Naive thymus-derived CD4-positive, alpha-beta T cell (primary cell): ENCODE data around the gene BCR. TPM values are rescaled to one million over a fixed set of nuclear protein-coding genes. Genes with fewer than 3 reads are reported as not detected.

ENCODE experiments used
- ATAC-seq: fragments of 150-1000 bp; cut with Tn5 transposase; 2 replicates; pipeline ENCODE4 v1.10.0; 2021; ENCODE audit warnings: mild to moderate bottlenecking, moderate library complexity
- CTCF ChIA-PET: fragments of 350-600 bp; sonication (Branson Sonifier 250); formaldehyde crosslinking; loops from one replicate; lab custom pipeline; 2021; ENCODE audit warnings: antibody characterized with exemption; lab: Charles Lee
- POLR2A ChIA-PET: fragments of 350-600 bp; sonication (Branson Sonifier 250); formaldehyde crosslinking; loops from one replicate; lab custom pipeline; 2021; ENCODE audit warnings: antibody characterized with exemption, inconsistent platforms; lab: Charles Lee
- DNase-seq, 9 donors: peaks; one replicate each; pipeline versions ENCODE4 v3.0.0 to v3.0.0-alpha.2; 2020 to 2022; ENCODE audit warnings: mixed read lengths in 1 of 9
- H3K27ac ChIP-seq: one replicate; pipeline ENCODE4 v1.7.0; 2013; ENCODE audit warnings: mild to moderate bottlenecking, low read depth, low read length, moderate library complexity
- H3K27me3 ChIP-seq, 2 donors: one replicate each; pipeline ENCODE4 v1.7.0; 2013; ENCODE audit warnings: low read length in 2 of 2, mild to moderate bottlenecking in 2 of 2, moderate library complexity in 2 of 2; ENCODE audit not compliant: control insufficient read depth in 2 of 2, insufficient read depth in 2 of 2
- H3K36me3 ChIP-seq, 3 experiments: 1 replicate in 2 of 3; 2 replicates in 1 of 3; pipeline ENCODE4 v1.7.0; 2013; ENCODE audit warnings: low read length in 3 of 3, mild to moderate bottlenecking in 3 of 3, moderate library complexity in 1 of 3; ENCODE audit not compliant: insufficient read depth in 3 of 3, control insufficient read depth in 2 of 3
- H3K4me1 ChIP-seq, 2 donors: one replicate each; pipeline ENCODE4 v1.7.0; 2013; ENCODE audit warnings: low read length in 2 of 2, mild to moderate bottlenecking in 2 of 2, moderate library complexity in 1 of 2; ENCODE audit not compliant: control insufficient read depth in 2 of 2, insufficient read depth in 2 of 2
- H3K4me3 ChIP-seq: 2 replicates; pipeline ENCODE4 v1.7.0; 2013; ENCODE audit warnings: mild to moderate bottlenecking, low read length
- H3K9me3 ChIP-seq, 3 experiments: 1 replicate in 2 of 3; 2 replicates in 1 of 3; pipeline ENCODE4 v1.7.0; 2013; ENCODE audit warnings: low read length in 3 of 3; ENCODE audit not compliant: control insufficient read depth in 2 of 3
- H3K27ac Mint-ChIP-seq, 9 donors: one replicate each; pipeline ENCODE4 v1.8.0; 2020 to 2022; ENCODE audit warnings: mixed read lengths in 9 of 9, mild to moderate bottlenecking in 8 of 9, moderate library complexity in 5 of 9, inconsistent platforms in 2 of 9
- H3K27me3 Mint-ChIP-seq, 5 donors: one replicate each; pipeline ENCODE4 v1.8.0; 2021 to 2022; ENCODE audit warnings: mixed read lengths in 5 of 5, mild to moderate bottlenecking in 1 of 5
- H3K36me3 Mint-ChIP-seq, 5 donors: one replicate each; pipeline ENCODE4 v1.8.0; 2020 to 2022; ENCODE audit warnings: mixed read lengths in 5 of 5, mild to moderate bottlenecking in 3 of 5, inconsistent platforms in 1 of 5
- H3K4me1 Mint-ChIP-seq, 7 donors: one replicate each; pipeline ENCODE4 v1.8.0; 2020 to 2022; ENCODE audit warnings: mixed read lengths in 7 of 7, mild to moderate bottlenecking in 3 of 7, inconsistent platforms in 1 of 7
- H3K4me3 Mint-ChIP-seq, 10 donors: one replicate each; pipeline ENCODE4 v1.8.0; 2020 to 2022; ENCODE audit warnings: mild to moderate bottlenecking in 10 of 10, mixed read lengths in 10 of 10, moderate library complexity in 6 of 10, inconsistent platforms in 2 of 10
- H3K9me3 Mint-ChIP-seq, 11 donors: one replicate each; pipeline ENCODE4 v1.8.0; 2020 to 2022; ENCODE audit warnings: mixed read lengths in 11 of 11, mild to moderate bottlenecking in 4 of 11, inconsistent platforms in 1 of 11, moderate library complexity in 1 of 11
- intact Hi-C, 2 donors: fragments of 100-400 bp; cut with micrococcal nuclease; formaldehyde crosslinking; loops; one replicate each; pipeline ENCODE4 v1.15.1; 2023
- polyA plus RNA-seq, 2 donors: library from polyadenylated mRNA; unstranded; fragments of 300-500 nt; fragmentation: Illumina TruSeq; gene quantifications; one replicate each; pipeline ENCODE4 v1.2.3, GENCODE V29; 2021
- total RNA-seq, 6 experiments: library from RNA in 5 of 6; stranded (reverse) in 5 of 6; gene quantifications; 1 replicate in 5 of 6; 2 replicates in 1 of 6; pipeline ENCODE4 v1.2.3 and lab custom pipeline; 2021 to 2026

The BCR gene
- total and polyA plus RNA-seq, 7 experiments from 2014 or later = 6.1 to 103 (median 83.8) TPM

GRCh38 chr22:23210428-23211170, 30.3 kb downstream of the BCR start:
- no peaks in the 10 kb centered on the region for H3K9me3 ChIP-seq
- Mint-ChIP-seq H3K27me3 (no peaks in the 10 kb centered on the region), H3K9me3 (peaks cover 0 to 1% (median 0%) of the 10 kb centered on the region in 11 donors), H3K36me3 (peaks cover 3 to 27% (median 10%) of the 10 kb centered on the region in 5 donors), H3K27ac (peak overlapping the region in 8 of 9 donors; percentile 2 to 72 (median 47)), H3K4me1 (peaks cover 23 to 81% (median 64%) of the 10 kb centered on the region in 7 donors), H3K4me3 (no peak overlapping the region)
- peaks cover 0 to 12% of the 10 kb centered on the region in 2 donors for H3K4me1 ChIP-seq
- ATAC-seq (no peak), DNase-seq (no peak)
- ChIA-PET POLR2A (interaction anchor here (1.1 kb wide), 1 partner anchor 11 kb away, joined by 3 read pairs; no protein-coding TSS in a partner anchor), CTCF (interaction anchor here (0.6 kb wide), 1 partner anchor 23 kb away, joined by 3 read pairs; no protein-coding TSS in a partner anchor)
- intact Hi-C loops = loop anchor here in 1 of 2 donors (2.0 kb wide), 1 partner anchor 14 kb away; no protein-coding TSS in a partner anchor
- H3K4me3 ChIP-seq = no peak overlapping the region
- no peaks in the 10 kb centered on the region for H3K36me3 ChIP-seq
- no peak overlapping the region for H3K27ac ChIP-seq
- H3K27me3 ChIP-seq = no peaks in the 10 kb centered on the region

- ATAC-seq = no peak
- peaks cover 33 to 84% (median 72%) of the 10 kb centered on the region in 7 donors for H3K4me1 Mint-ChIP-seq
- POLR2A ChIA-PET = interaction anchor here (1.1 kb wide), 1 partner anchor 12 kb away, joined by 3 read pairs; no protein-coding TSS in a partner anchor
Measured at GRCh38 chr22:23211622-23212021, 31.3 kb downstream of the BCR start.

DNA sequence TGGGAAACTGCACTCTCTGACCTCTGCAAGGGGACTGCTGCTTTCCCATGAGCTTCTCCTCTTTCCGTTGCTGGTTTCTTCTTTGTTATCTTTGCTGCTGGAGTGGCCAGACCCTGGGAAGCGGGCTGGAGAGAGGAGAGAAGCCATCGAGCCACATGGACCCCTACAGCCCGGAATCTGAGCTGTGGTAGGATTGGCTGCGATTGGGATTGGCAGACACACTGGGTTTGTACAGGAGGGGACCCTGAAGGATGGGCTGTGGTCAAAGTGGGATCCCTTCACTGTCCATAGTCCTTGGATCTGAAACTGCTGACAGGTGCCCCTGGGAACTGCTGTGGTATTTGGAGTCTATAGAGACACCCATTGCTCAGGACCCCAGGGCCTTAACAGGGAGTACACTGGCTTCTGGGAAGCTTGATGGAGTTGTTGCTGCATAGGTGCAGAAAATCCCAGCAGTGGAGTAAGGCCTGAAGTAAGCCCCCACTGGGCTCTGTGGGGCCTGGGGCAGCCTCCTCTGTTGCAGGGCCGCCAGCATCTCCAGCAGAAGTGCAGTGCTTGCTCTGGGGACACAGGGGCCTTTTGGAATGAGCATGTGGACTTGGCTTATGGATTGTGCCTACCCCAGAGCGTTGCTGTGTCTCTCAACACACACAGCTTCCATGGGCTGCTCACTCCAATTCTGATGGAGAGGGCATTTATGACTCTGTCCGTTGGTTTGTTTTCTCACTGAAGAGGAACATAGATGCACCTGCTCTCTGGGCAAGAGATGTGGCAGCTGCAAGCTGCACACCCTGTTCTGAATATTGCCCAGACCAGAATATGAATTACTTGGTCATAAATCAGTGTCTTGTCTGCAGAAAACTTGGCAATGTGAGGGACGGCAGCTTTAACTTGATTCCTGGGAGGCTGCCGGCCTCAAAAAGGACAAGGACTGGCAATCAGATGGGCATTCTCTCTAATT, 32.0 kb downstream of the BCR start:
- peaks cover 3 to 12% (median 3%) of the 10 kb centered on the region in 5 donors for H3K36me3 Mint-ChIP-seq
- Histone ChIP-seq H3K9me3 (no peaks in the 10 kb centered on the region), H3K36me3 (no peaks in the 10 kb centered on the region), H3K4me1 (peaks cover 3 to 26% of the 10 kb centered on the region in 2 donors), H3K27ac (no peak overlapping the region), H3K27me3 (no peaks in the 10 kb centered on the region), H3K4me3 (no peak overlapping the region)
- no peaks in the 10 kb centered on the region for H3K27me3 Mint-ChIP-seq
- H3K9me3 Mint-ChIP-seq = peaks cover 0 to 1% (median 0%) of the 10 kb centered on the region in 11 donors
- ChIA-PET POLR2A (interaction anchor here (0.8 kb wide), 1 partner anchor 13 kb away, joined by 3 read pairs; no protein-coding TSS in a partner anchor), CTCF (no interaction called here)
- ATAC-seq = no peak
- H3K4me1 Mint-ChIP-seq = peaks cover 40 to 84% (median 72%) of the 10 kb centered on the region in 7 donors
- peak overlapping the region; percentile 45 to 86 (median 77) for H3K27ac Mint-ChIP-seq
- no peak for DNase-seq
- intact Hi-C loops = no loop called here
- no peak overlapping the region for H3K4me3 Mint-ChIP-seq

More at GRCh38 chr22:23211622-23212021, 31.3 kb downstream of the BCR start:
- H3K9me3 Mint-ChIP-seq = peaks cover 0 to 1% (median 0%) of the 10 kb centered on the region in 11 donors
- no peaks in the 10 kb centered on the region for H3K9me3 ChIP-seq
- no peak overlapping the region for H3K4me3 ChIP-seq
- DNase-seq = no peak
- H3K27me3 ChIP-seq = no peaks in the 10 kb centered on the region
- no peak overlapping the region for H3K27ac ChIP-seq
- no peaks in the 10 kb centered on the region for H3K36me3 ChIP-seq
- no peaks in the 10 kb centered on the region for H3K27me3 Mint-ChIP-seq
- CTCF ChIA-PET = no interaction called here
- peaks cover 3 to 22% of the 10 kb centered on the region in 2 donors for H3K4me1 ChIP-seq
- intact Hi-C loops = loop anchor here in 1 of 2 donors (2.0 kb wide), 1 partner anchor 13 kb away; no protein-coding TSS in a partner anchor
- H3K36me3 Mint-ChIP-seq = peaks cover 3 to 19% (median 8%) of the 10 kb centered on the region in 5 donors
- H3K27ac Mint-ChIP-seq = peak overlapping the region in 7 of 9 donors; percentile 39 to 86 (median 80)
- H3K4me3 Mint-ChIP-seq = no peak overlapping the region

DNA sequence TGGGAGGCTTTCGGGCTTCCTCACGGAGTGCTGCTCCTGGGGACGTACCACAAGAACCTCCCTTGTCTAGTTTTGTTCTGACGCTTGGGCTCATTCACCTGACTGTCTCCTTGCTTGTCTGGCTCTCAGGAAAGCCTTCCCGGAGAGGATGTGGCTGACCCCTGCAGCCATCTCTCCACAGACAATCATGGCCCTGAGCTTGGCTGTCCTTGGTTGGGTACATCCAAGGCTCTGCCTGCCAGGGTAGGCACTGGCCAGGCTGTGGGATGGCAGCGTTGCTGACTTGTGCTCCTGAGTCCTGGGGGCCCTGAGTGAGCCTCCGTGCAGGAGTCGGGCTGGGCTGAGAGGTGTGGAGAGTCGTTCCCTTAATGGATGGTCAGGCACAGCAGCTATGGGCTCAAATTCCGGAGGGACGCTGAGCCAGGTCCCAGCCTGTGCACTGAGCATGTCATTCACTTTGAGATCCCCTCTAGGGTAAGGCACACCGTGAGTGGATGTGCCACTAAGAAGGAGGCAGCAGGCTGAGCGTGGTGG, 32.8 kb downstream of the BCR start:
- ChIA-PET CTCF (interaction anchor here (0.9 kb wide), 1 partner anchor 16 kb away, joined by 3 read pairs; no protein-coding TSS in a partner anchor), POLR2A (interaction anchor here (0.8 kb wide), 1 partner anchor 13 kb away, joined by 3 read pairs; no protein-coding TSS in a partner anchor)
- Histone ChIP-seq H3K9me3 (no peaks in the 10 kb centered on the region), H3K4me3 (no peak overlapping the region), H3K27me3 (no peaks in the 10 kb centered on the region), H3K4me1 (peaks cover 3 to 33% of the 10 kb centered on the region in 2 donors), H3K36me3 (no peaks in the 10 kb centered on the region), H3K27ac (no peak overlapping the region)
- no peak for DNase-seq
- Mint-ChIP-seq H3K4me1 (peaks cover 46 to 85% (median 74%) of the 10 kb centered on the region in 7 donors), H3K27ac (peak overlapping the region in 8 of 9 donors; percentile 34 to 96 (median 80)), H3K4me3 (peak overlapping the region in 1 of 10 donors; percentile 83), H3K36me3 (peaks cover 3 to 6% (median 3%) of the 10 kb centered on the region in 5 donors), H3K9me3 (peaks cover 0 to 1% (median 0%) of the 10 kb centered on the region in 11 donors), H3K27me3 (no peaks in the 10 kb centered on the region)
- ATAC-seq = no peak
- intact Hi-C loops = no loop called here

DNA sequence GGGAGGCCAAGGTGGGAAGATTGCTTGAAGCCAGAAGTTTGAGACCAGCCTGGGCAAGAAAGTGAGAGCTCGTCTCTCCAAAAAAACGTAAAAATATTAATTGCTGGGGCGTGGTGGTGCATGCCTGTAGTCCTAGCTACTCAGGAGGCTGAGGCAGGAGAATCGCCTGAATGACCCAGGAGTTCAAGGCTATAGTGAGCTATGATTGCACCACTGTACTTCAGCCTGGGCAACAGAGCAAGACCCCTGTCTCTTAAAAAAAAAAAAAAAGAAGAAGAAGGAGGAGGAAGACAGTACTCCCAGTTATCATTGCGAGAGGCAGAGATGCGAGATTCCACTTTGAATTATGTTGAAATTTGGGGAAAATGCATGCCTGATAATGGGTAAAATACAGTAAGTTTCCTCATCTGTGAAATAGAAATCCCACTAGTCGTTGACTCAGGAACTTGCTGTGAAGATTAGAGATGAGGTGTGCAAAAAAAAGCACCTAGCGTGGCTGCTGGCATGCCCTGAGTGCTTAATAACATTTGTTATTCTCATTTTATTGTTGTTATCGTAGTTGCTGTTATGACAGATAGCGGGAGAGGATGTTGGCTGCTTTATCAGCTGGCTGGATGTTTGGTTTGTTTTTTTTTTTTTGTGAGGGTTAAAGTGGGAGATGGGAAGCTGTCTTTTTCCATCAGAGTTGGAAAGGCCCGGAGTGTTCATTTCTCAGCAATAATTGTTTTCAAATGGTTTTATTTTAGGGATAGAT, 33.4 kb downstream of the BCR start:
- Histone ChIP-seq H3K27ac (peak overlapping the region; percentile 16), H3K27me3 (no peaks in the 10 kb centered on the region), H3K36me3 (no peaks in the 10 kb centered on the region), H3K9me3 (no peaks in the 10 kb centered on the region), H3K4me3 (no peak overlapping the region), H3K4me1 (peaks cover 3 to 40% of the 10 kb centered on the region in 2 donors)
- ATAC-seq (no peak), DNase-seq (no peak)
- Mint-ChIP-seq H3K4me3 (peak overlapping the region in 6 of 10 donors; percentile 2 to 83 (median 20)), H3K4me1 (peaks cover 53 to 89% (median 78%) of the 10 kb centered on the region in 7 donors), H3K9me3 (peaks cover 0 to 1% (median 0%) of the 10 kb centered on the region in 11 donors), H3K27ac (peak overlapping the region in 8 of 9 donors; percentile 34 to 96 (median 82)), H3K36me3 (peaks cover 2 to 4% (median 3%) of the 10 kb centered on the region in 5 donors), H3K27me3 (no peaks in the 10 kb centered on the region)
- ChIA-PET POLR2A (interaction anchor here (0.8 kb wide), 1 partner anchor 13 kb away, joined by 6 read pairs; no protein-coding TSS in a partner anchor), CTCF (interaction anchor here (0.9 kb wide), 1 partner anchor 15 kb away, joined by 3 read pairs; no protein-coding TSS in a partner anchor)
- intact Hi-C loops = no loop called here
